Astrocyte of the cerebellum (primary cell): Measurements from ENCODE around the gene NUP205.

Experiments used
- DNase-seq: peaks from one replicate; pipeline ENCODE4 v3.0.0-alpha.2; 2011; ENCODE audit warnings: low read depth
- H3K4me3 ChIP-seq: 2 replicates; pipeline ENCODE4 v1.5.1; 2011; ENCODE audit warnings: mild to moderate bottlenecking, low read depth, low read length, moderate library complexity
- in situ Hi-C: cut with HindIII; loops from 2 replicates; pipeline ENCODE4 v1.10.0; 2017; ENCODE audit warnings: low sequenced_read_pairs
- TF ChIP-seq, protein P1 (sequence below): IDR thresholded peaks from 2 replicates; pipeline ENCODE4 v1.5.1; 2012; ENCODE audit warnings: low read length, low read depth, moderate library complexity, mild to moderate bottlenecking; ENCODE audit errors: missing control alignments

NUP205 gene

GRCh38 chr7:135602304-135602703, 44.6 kb downstream of the NUP205 start:
- in situ Hi-C loops = no loop called here
- H3K4me3 ChIP-seq = no peak overlapping the region
- TF ChIP-seq, protein P1, sequence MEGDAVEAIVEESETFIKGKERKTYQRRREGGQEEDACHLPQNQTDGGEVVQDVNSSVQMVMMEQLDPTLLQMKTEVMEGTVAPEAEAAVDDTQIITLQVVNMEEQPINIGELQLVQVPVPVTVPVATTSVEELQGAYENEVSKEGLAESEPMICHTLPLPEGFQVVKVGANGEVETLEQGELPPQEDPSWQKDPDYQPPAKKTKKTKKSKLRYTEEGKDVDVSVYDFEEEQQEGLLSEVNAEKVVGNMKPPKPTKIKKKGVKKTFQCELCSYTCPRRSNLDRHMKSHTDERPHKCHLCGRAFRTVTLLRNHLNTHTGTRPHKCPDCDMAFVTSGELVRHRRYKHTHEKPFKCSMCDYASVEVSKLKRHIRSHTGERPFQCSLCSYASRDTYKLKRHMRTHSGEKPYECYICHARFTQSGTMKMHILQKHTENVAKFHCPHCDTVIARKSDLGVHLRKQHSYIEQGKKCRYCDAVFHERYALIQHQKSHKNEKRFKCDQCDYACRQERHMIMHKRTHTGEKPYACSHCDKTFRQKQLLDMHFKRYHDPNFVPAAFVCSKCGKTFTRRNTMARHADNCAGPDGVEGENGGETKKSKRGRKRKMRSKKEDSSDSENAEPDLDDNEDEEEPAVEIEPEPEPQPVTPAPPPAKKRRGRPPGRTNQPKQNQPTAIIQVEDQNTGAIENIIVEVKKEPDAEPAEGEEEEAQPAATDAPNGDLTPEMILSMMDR = no peak
- DNase-seq = no peak

GRCh38 chr7:135616136-135616535, 58.4 kb downstream of the NUP205 start:
- in situ Hi-C loops = no loop called here
- TF ChIP-seq, protein P1 = no peak
- H3K4me3 ChIP-seq = no peak overlapping the region
- no peak for DNase-seq

GRCh38 chr7:135617781-135618180, 60.1 kb downstream of the NUP205 start:
- in situ Hi-C loops = no loop called here
- no peak for DNase-seq
- H3K4me3 ChIP-seq = no peak overlapping the region
- TF ChIP-seq, protein P1 = no peak

GRCh38 chr7:135618510-135618909, 60.8 kb downstream of the NUP205 start:
- H3K4me3 ChIP-seq = no peak overlapping the region
- in situ Hi-C loops = no loop called here
- DNase-seq = no peak
- TF ChIP-seq, protein P1 = no peak

DNA sequence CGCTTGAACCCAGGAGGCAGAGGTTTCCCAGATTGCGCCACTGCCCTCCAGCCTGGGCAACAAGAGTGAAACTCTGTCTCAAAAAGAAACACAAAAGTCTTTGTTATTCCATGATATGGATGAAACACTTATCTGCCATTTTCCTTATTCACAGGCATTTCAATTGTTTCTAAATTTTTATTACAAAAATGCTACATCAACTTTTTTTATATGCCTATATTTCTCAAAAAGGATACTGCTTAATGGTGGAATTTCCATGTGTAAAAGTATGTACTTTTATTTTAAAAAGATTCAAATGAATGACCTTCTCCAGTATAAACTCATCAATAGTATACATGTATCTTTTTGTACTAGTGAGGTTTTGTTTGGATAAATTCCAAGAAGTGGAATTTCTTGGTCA, 62.7 kb downstream of the NUP205 start:
- in situ Hi-C loops = no loop called here

GRCh38 chr7:135620980-135621850, 63.5 kb downstream of the NUP205 start:
- TF ChIP-seq, protein P1 = peak; percentile 72
- in situ Hi-C loops = no loop called here
- peak; percentile 88 for DNase-seq
- H3K4me3 ChIP-seq = no peak overlapping the region

More for the DNA sequence above, 62.7 kb downstream of the NUP205 start:
- DNase-seq = no peak
- H3K4me3 ChIP-seq = no peak overlapping the region
- TF ChIP-seq, protein P1 = no peak
